ENCODE results near the gene PCBP3.

The PCBP3 gene

DNA sequence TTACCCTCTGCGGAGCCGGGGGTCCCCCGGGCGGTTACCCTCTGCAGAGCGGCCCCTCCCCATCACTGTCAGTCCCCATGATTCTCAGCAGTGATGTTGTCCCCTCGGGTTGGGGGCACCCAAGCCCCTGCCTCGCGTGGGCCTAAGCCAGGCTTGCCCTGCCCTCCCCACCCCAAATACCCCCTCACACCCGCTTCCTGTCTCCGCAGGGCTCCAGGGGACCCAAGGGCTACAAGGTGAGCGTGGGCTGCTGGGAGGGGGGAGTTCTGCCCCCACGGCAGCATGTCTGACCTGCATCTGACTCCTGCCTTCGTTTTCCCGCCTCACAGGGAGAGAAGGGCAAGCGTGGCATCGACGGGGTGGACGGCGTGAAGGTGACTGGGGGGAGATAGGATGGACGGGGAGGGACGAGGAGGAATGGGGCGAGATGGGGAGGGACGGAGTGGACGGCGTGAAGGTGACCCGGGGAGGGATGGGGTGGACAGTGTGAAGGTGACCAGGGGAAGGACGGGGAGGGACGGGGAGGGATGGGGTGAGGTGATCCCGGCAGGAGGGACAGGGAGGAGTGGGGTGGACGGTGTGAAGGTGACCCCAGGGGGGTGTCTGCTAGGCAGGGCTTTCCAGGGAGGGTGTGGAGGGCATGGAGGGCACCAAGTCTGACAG lies 346.7 kb downstream of the PCBP3 start:
- no peak for TF ChIP-seq CTCF (conservative IDR thresholded peaks at IDR 0.05; ENCODE audit: low read depth, low read length)
- no peak for DNase-seq (ENCODE audit: low read depth)
- H3K4me3 ChIP-seq (ENCODE audit: low read length): no peak overlapping the region

- no peak for DNase-seq (ENCODE audit: low read depth)
- H3K4me3 ChIP-seq (ENCODE audit: low read length): no peak overlapping the region
- TF ChIP-seq CTCF (conservative IDR thresholded peaks at IDR 0.05; ENCODE audit: low read depth, low read length): no peak
Observed at GRCh38 chr21:45990741-45991605, 347.4 kb downstream of the PCBP3 start.

DNA sequence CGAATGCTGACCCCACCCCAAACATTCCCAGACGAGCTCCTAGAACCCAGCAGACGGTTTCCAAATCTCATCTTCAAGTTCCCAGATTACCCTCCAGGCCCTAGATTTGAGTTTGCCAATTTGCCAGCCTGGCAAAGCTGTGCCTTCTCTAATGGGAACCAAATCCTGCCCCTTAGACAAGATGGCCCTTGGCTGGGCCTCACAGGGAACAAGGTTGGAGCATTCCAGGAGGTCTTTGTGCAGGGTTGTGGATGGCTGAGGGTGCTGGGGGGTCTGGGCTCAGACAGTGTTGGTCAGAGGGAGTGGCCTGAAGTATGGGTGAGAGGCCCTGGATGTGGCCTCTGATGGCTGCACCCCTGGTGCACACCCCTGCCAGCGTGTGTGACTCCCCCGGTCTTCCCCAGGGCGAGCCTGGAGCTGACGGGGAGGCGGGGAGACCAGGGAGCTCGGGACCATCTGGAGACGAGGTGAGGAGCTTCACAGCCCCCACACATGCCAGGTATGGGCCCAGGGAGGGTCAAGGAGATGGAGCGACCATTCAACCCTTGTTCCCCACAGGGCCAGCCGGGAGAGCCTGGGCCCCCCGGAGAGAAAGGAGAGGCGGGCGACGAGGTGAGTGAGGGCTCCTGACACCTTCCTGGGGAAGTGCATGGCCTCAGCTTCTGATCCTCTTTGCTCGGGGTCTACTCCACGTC lies 348.2 kb downstream of the PCBP3 start:
- TF ChIP-seq CTCF (conservative IDR thresholded peaks at IDR 0.05; ENCODE audit: low read depth, low read length): no peak
- no peak for DNase-seq (ENCODE audit: low read depth)
- H3K4me3 ChIP-seq (ENCODE audit: low read length): no peak overlapping the region

Data from retinal pigment epithelial cell (primary cell).